Sigmoid colon (tissue), 7 donors: ENCODE data around the gene TOR1B. TPM values are rescaled to one million over a fixed set of nuclear protein-coding genes. Genes with fewer than 3 reads are reported as not detected.
"Not testable (repeated sequence)": the region's sequence is repeated elsewhere in the genome, so short reads cannot be mapped to it uniquely, and the experiment has no call there.

Experiments used
- DNase-seq: peaks from one replicate; pipeline ENCODE4 v3.0.0-alpha.2; 2019
- H3K27ac ChIP-seq, 4 donors: fragments of 200-600 bp; sonication (generic); one replicate each; pipeline ENCODE4 v1.5.1; 2016 to 2019; ENCODE audit warnings: mild to moderate bottlenecking in 1 of 4
- H3K27me3 ChIP-seq, 3 donors: fragments of 200-600 bp; sonication (generic); one replicate each; pipeline ENCODE4 v1.5.1; 2019; ENCODE audit warnings: mild to moderate bottlenecking in 1 of 3
- H3K36me3 ChIP-seq, 4 donors: fragments of 200-600 bp; sonication (generic); one replicate each; pipeline ENCODE4 v1.5.1; 2016 to 2019
- H3K4me1 ChIP-seq, 4 donors: fragments of 200-600 bp; sonication (generic); one replicate each; pipeline ENCODE4 v1.5.1; 2017 to 2019
- H3K4me3 ChIP-seq, 4 donors: fragments of 200-600 bp; sonication (generic); one replicate each; pipeline ENCODE4 v1.5.1; 2017 to 2019; ENCODE audit warnings: mild to moderate bottlenecking in 2 of 4, moderate library complexity in 1 of 4
- H3K9me3 ChIP-seq, 4 donors: fragments of 200-600 bp in 3 of 4; sonication (generic) in 3 of 4; one replicate each; pipeline versions ENCODE4 v1.5.1 to v1.6.1; 2013 to 2019
- EP300 ChIP-seq, 4 donors: sonication (generic); formaldehyde crosslinking; IDR thresholded peaks; one replicate each; pipeline ENCODE4 v1.6.1; 2017; ENCODE audit warnings: antibody characterized with exemption in 4 of 4
- POLR2A ChIP-seq, 2 donors: fragments of 450-650 bp; IDR thresholded peaks; one replicate each; pipeline ENCODE4 v1.6.1; 2016; ENCODE audit warnings: antibody characterized with exemption in 2 of 2, mild to moderate bottlenecking in 2 of 2, moderate library complexity in 2 of 2
- POLR2AphosphoS5 ChIP-seq, 4 donors: sonication (generic); formaldehyde crosslinking; IDR thresholded peaks; one replicate each; pipeline ENCODE4 v1.6.1; 2017; ENCODE audit warnings: antibody characterized with exemption in 4 of 4
- WGBS, 2 donors: extraction: QIAGEN DNeasy Blood & Tissue Kit; methylation state at CpG; one replicate each; pipeline ENCODE4 v1.1.7; 2013; 5-methylcytosine and 5-hydroxymethylcytosine counted together
- intact Hi-C: fragments of 100-400 bp; cut with DNase I; formaldehyde crosslinking; loops from one replicate; pipeline ENCODE4 v1.15.1; 2023
- polyA plus RNA-seq, 3 donors: library from polyadenylated mRNA; stranded (reverse); fragments of 200-250 nt; gene quantifications; one replicate each; pipeline ENCODE4 v1.2.3, GENCODE V29; 2013
- total RNA-seq, 4 donors: library from RNA; depleted of rRNA; stranded (reverse); fragments of >200 nt; gene quantifications; one replicate each; pipeline ENCODE4 v1.1.0, GENCODE V29; 2016
- TF ChIP-seq, protein P1 (sequence below), 4 experiments: fragments of 450-650 bp in 3 of 4; fragments of 200-600 bp in 1 of 4; IDR thresholded peaks; one replicate each; pipeline ENCODE4 v1.5.1; 2016 to 2019; ENCODE audit warnings: antibody characterized with exemption in 4 of 4, mild to moderate bottlenecking in 3 of 4, moderate library complexity in 2 of 4
- donor health status: healthy with polysubstance abuse.
- donor health status: Bipolar disorder and iron deficiency.
- donor health status: healthy.

TOR1B gene
- total and polyA plus RNA-seq, 7 donors = 7.8 to 31.3 (median 20.7) TPM

DNA sequence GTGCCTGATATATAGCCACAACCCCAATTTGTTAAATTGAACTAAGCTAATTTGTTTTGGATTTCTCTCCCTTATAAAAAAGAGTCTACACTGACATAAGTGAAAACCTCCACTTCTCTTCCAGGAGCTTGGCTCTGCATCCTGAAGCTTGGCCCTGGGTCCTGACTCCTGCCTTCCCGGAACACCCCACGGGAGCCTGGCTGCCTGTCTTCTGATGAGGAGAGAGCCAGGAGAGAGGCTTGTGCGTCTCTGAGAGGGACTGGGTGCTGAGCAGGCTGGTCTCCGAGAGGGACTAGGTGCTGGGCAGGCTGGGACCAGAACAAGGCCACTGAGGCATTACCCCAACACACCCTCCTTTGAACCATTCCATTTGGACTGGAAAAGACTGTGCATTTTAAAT, 43.7 kb upstream of the TOR1B start:
- H3K27ac ChIP-seq = no peak overlapping the region
- no peaks in the 10 kb centered on the region for H3K36me3 ChIP-seq
- no peaks in the 10 kb centered on the region for H3K9me3 ChIP-seq
- no peak overlapping the region for H3K4me3 ChIP-seq
- H3K4me1 ChIP-seq = peaks cover 0 to 4% (median 2%) of the 10 kb centered on the region in 4 donors
- WGBS, 2 donors = 93 to 94% methylated on average over 4 of the region's 4 CpGs
- intact Hi-C loops = no loop called here
- no peak for DNase-seq
- no peaks in the 10 kb centered on the region for H3K27me3 ChIP-seq
- TF ChIP-seq, protein P1, sequence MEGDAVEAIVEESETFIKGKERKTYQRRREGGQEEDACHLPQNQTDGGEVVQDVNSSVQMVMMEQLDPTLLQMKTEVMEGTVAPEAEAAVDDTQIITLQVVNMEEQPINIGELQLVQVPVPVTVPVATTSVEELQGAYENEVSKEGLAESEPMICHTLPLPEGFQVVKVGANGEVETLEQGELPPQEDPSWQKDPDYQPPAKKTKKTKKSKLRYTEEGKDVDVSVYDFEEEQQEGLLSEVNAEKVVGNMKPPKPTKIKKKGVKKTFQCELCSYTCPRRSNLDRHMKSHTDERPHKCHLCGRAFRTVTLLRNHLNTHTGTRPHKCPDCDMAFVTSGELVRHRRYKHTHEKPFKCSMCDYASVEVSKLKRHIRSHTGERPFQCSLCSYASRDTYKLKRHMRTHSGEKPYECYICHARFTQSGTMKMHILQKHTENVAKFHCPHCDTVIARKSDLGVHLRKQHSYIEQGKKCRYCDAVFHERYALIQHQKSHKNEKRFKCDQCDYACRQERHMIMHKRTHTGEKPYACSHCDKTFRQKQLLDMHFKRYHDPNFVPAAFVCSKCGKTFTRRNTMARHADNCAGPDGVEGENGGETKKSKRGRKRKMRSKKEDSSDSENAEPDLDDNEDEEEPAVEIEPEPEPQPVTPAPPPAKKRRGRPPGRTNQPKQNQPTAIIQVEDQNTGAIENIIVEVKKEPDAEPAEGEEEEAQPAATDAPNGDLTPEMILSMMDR (IDR thresholded peaks at IDR 0.05) = no peak
- no peak for TF ChIP-seq POLR2AphosphoS5 (IDR thresholded peaks at IDR 0.05)
- TF ChIP-seq EP300 (IDR thresholded peaks at IDR 0.05) = no peak
- no peak for TF ChIP-seq POLR2A (IDR thresholded peaks at IDR 0.05)

DNA sequence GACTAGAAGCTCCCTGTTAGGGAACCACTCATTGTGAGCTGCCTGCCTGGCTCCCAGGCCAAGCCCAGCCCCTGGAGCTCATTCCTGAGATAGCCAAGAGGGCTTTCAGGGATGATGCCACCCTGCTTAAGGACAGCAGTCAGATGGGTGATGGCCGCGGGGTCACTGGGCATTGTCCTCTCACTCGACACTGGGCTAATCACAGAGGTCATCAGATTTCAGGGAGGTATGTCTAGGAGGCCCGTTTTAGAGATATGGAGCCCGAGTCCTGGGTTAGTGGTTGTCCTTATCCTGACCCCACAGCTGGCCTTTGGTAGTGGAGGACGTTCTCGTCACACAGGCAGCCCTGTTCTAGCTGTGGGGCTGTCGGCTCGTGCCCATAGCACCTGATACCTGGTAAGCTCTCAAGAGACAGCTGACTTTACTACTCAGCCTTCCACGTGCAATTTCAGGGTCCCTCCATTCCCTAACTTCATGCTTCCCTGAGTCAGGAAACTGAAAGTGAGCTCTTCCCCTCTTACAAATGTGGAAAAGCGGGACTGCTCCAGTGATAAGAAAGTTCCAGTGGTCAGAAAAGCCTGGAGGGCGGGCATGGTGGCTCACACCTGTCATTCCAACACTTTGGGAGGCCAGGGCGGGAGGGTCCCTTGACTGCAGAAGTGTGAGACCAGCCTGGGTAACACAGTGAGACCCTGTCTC, 43.0 kb upstream of the TOR1B start:
- WGBS, 2 donors = 85 to 89% methylated on average over 13 of the region's 13 CpGs
- TF ChIP-seq POLR2A (IDR thresholded peaks at IDR 0.05) (no peak), POLR2AphosphoS5 (IDR thresholded peaks at IDR 0.05) (no peak), EP300 (IDR thresholded peaks at IDR 0.05) (no peak)
- TF ChIP-seq, protein P1 (IDR thresholded peaks at IDR 0.05) = no peak
- Histone ChIP-seq H3K4me3 (no peak overlapping the region), H3K9me3 (no peaks in the 10 kb centered on the region), H3K27ac (no peak overlapping the region), H3K36me3 (no peaks in the 10 kb centered on the region), H3K4me1 (peaks cover 0 to 4% (median 2%) of the 10 kb centered on the region in 4 donors), H3K27me3 (no peaks in the 10 kb centered on the region)
- no peak for DNase-seq
- intact Hi-C loops = no loop called here

DNA sequence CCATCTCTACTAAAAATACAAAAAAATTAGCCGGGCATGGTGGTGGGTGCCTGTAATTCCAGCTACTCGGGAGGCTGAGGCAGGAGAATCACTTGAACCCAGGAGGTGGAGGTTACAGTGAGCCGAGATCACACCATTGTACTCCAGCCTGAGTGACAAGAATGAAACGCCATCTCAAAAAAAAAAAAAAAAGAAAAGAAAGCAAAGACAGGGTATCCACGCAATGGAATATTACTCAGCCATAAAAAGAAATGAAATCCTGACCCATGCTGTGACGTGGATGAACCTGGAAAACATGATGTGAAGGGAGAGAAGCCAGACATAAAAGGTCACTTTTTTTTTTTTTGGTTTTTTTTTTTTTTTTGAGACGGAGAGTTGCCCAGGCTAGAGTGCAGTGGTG, 42.2 kb upstream of the TOR1B start:
- H3K36me3 ChIP-seq, H3K9me3 ChIP-seq, H3K27me3 ChIP-seq, intact Hi-C loops, DNase-seq, H3K4me1 ChIP-seq, H3K4me3 ChIP-seq: not testable (repeated sequence)
- WGBS, 2 donors = 77 to 89% methylated on average over 7 of the region's 7 CpGs
- H3K27ac ChIP-seq = peak overlapping the region in 3 of 4 donors; percentile 60 to 72 (median 65)

DNA sequence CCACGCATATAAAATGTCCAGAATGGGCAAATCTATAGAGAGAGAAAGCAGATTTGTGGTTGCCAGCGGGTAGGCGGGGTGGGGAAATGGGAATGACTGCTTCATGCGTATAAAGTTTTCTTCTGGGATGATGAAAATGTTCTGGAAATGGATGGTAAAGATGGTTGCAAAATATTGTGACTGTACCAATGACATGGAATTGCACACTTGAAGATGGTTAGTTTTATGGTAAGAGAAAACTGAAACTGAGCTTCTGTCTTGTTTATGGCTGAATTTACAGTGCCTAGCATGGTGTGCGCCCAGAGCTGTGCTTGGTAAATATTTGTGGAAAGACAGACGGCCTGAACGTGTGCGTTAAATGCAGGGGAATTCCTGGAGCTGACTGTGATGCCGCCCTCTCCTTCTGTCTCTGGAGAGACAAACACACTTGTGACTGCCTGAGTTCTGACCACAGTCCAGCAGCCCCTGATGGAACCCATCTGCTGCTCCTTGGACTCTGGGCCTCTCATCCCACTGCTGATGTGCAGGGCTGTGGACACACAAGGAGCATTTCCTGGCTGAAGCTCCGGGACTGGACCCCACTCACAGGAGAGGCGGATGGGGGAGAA, 41.6 kb upstream of the TOR1B start:
- H3K9me3 ChIP-seq = no peaks in the 10 kb centered on the region
- intact Hi-C loops = no loop called here
- peaks cover 0 to 4% (median 2%) of the 10 kb centered on the region in 4 donors for H3K4me1 ChIP-seq
- H3K36me3 ChIP-seq = no peaks in the 10 kb centered on the region
- WGBS, 2 donors = 13 to 47% methylated on average over 11 of the region's 11 CpGs
- no peak overlapping the region for H3K4me3 ChIP-seq
- peak overlapping the region; percentile 60 to 72 (median 66) for H3K27ac ChIP-seq
- peak; percentile 91 for DNase-seq
- H3K27me3 ChIP-seq = no peaks in the 10 kb centered on the region
- TF ChIP-seq EP300 (IDR thresholded peaks at IDR 0.05) (no peak), POLR2AphosphoS5 (IDR thresholded peaks at IDR 0.05) (peak; percentile 5 to 44 (median 23))
- TF ChIP-seq, protein P1 (IDR thresholded peaks at IDR 0.05) = no peak

DNA sequence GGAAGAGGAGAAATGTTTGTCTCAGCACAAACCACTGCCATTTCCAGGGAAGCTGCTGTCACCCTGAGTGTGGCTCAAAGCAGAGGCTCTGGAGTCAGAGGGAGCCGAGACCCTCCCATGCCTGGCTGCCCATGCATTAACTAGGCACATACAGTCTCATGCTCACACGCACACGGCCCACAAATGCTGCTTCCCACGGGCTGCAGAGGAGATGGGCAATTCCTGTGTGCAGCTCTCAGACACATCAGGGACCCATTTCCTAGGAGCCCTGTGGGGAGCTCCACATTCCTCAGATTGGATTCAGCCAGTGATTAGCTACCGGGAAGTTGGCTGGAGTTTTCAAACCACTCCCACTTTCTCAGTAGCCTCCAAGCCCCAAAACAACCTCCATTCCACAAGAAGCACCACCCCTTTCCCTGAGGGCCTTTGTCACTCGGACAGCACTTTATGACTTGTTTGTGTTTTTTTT, 41.0 kb upstream of the TOR1B start:
- Histone ChIP-seq H3K4me3 (no peak overlapping the region), H3K27ac (peak overlapping the region; percentile 60 to 72 (median 66)), H3K9me3 (no peaks in the 10 kb centered on the region), H3K27me3 (no peaks in the 10 kb centered on the region), H3K4me1 (peaks cover 0 to 4% (median 2%) of the 10 kb centered on the region in 4 donors), H3K36me3 (no peaks in the 10 kb centered on the region)
- DNase-seq = no peak
- 15 to 34% methylated on average over 6 of the region's 6 CpGs for WGBS, 2 donors
- TF ChIP-seq POLR2AphosphoS5 (IDR thresholded peaks at IDR 0.05) = no peak
- TF ChIP-seq, protein P1 (IDR thresholded peaks at IDR 0.05) = no peak
- intact Hi-C loops = no loop called here
